Breast epithelium (tissue), 4 donors: ENCODE results near the gene SLC38A10. TPM values are rescaled to one million over a fixed set of nuclear protein-coding genes. Genes with fewer than 3 reads are reported as not detected.

ENCODE experiments used
- DNase-seq, 2 donors: peaks; one replicate each; pipeline ENCODE4 v3.0.0-alpha.2; 2019; ENCODE audit warnings: low spot score in 2 of 2
- H3K27ac ChIP-seq, 2 donors: fragments of 200-600 bp; sonication (generic) in 1 of 2; one replicate each; pipeline ENCODE4 v1.5.1; 2016 to 2019; ENCODE audit warnings: mild to moderate bottlenecking in 1 of 2
- H3K27me3 ChIP-seq, 2 donors: fragments of 200-600 bp; sonication (generic) in 1 of 2; one replicate each; pipeline versions ENCODE4 v1.5.1 to v1.6.0; 2017 to 2019; ENCODE audit warnings: control low read depth in 1 of 2, mild to moderate bottlenecking in 1 of 2
- H3K36me3 ChIP-seq: fragments of 200-600 bp; one replicate; pipeline ENCODE4 v1.5.1; 2019
- H3K4me1 ChIP-seq, 2 donors: fragments of 200-600 bp; sonication (generic); one replicate each; pipeline ENCODE4 v1.5.1; 2016 to 2019; ENCODE audit warnings: control low read depth in 1 of 2
- H3K4me3 ChIP-seq, 3 donors: fragments of 200-600 bp; sonication (generic); 1 replicate in 2 of 3; 2 replicates in 1 of 3; pipeline ENCODE4 v1.5.1; 2016 to 2019; ENCODE audit warnings: mild to moderate bottlenecking in 3 of 3, moderate library complexity in 2 of 3
- H3K9me3 ChIP-seq, 2 donors: fragments of 200-600 bp; sonication (generic) in 1 of 2; one replicate each; pipeline ENCODE4 v1.5.1; 2016 to 2019; ENCODE audit warnings: control low read depth in 1 of 2
- POLR2A ChIP-seq: fragments of 450-650 bp; IDR thresholded peaks from one replicate; pipeline ENCODE4 v1.6.1; 2016; ENCODE audit warnings: antibody characterized with exemption, mild to moderate bottlenecking, moderate library complexity
- POLR2AphosphoS5 ChIP-seq, 3 donors: sonication (generic); formaldehyde crosslinking; IDR thresholded peaks; one replicate each; pipeline ENCODE4 v1.6.1; 2017; ENCODE audit warnings: antibody characterized with exemption in 3 of 3
- intact Hi-C: fragments of 100-400 bp; cut with DNase I; formaldehyde crosslinking; loops from one replicate; pipeline ENCODE4 v1.15.1; 2023; ENCODE audit warnings: low total_unique reads
- total RNA-seq, 3 donors: library from RNA; depleted of rRNA; stranded (reverse); fragments of >200 nt; gene quantifications; one replicate each; pipeline ENCODE4 v1.1.0, GENCODE V29; 2016
- TF ChIP-seq, protein P1 (sequence below), 3 donors: fragments of 450-650 bp; IDR thresholded peaks; one replicate each; pipeline ENCODE4 v1.5.1; 2016 to 2017; ENCODE audit warnings: antibody characterized with exemption in 3 of 3, mild to moderate bottlenecking in 3 of 3, moderate library complexity in 3 of 3

SLC38A10 gene
- total RNA-seq, 3 donors from 2014 or later: 52.4 to 104 (median 85.2) TPM

DNA sequence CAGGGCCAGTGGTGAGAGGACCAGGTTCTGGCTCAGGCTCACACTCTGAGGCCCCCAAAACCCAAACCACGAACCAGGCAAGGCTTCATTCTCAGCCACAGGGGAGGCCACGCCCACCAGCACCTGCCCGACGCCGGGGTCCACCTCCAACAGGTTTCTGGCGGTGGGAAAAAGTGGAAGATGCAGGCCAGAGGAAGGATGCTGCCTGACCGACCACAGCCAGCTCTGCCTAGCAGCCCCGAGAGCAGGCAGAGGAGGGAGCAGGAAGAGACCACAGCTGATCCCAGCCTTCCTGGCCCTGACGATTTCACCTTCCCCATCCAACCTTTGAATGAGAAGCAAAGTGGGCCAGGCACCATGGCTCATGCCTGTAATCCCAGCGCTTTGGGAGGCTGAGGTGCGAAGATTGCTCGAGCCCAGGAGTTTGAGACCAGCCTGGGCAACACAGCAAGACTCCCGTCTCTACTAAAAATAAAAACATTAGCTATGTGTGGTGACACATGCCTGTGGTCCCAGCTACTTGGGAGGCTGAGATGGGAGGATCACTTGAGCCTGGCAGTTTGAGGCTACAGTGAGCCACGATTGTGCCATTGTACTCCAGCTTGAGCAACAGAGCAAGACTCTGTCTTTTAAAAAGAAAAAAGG is 30.7 kb upstream of the SLC38A10 start:
- no peak for DNase-seq
- Histone ChIP-seq H3K4me3 (no peak overlapping the region), H3K9me3 (no peaks in the 10 kb centered on the region), H3K4me1 (peaks cover 24 to 33% of the 10 kb centered on the region in 2 donors), H3K27me3 (no peaks in the 10 kb centered on the region), H3K36me3 (no peaks in the 10 kb centered on the region), H3K27ac (peak overlapping the region in 1 of 2 donors; percentile 12)
- intact Hi-C loops: no loop called here
- TF ChIP-seq POLR2AphosphoS5 (IDR thresholded peaks at IDR 0.05) (no peak), POLR2A (no peak)
- TF ChIP-seq, protein P1, sequence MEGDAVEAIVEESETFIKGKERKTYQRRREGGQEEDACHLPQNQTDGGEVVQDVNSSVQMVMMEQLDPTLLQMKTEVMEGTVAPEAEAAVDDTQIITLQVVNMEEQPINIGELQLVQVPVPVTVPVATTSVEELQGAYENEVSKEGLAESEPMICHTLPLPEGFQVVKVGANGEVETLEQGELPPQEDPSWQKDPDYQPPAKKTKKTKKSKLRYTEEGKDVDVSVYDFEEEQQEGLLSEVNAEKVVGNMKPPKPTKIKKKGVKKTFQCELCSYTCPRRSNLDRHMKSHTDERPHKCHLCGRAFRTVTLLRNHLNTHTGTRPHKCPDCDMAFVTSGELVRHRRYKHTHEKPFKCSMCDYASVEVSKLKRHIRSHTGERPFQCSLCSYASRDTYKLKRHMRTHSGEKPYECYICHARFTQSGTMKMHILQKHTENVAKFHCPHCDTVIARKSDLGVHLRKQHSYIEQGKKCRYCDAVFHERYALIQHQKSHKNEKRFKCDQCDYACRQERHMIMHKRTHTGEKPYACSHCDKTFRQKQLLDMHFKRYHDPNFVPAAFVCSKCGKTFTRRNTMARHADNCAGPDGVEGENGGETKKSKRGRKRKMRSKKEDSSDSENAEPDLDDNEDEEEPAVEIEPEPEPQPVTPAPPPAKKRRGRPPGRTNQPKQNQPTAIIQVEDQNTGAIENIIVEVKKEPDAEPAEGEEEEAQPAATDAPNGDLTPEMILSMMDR (IDR thresholded peaks at IDR 0.05): no peak

GRCh38 chr17:81324851-81325713 is 30.0 kb upstream of the SLC38A10 start:
- H3K27me3 ChIP-seq: no peaks in the 10 kb centered on the region
- intact Hi-C loops: loop anchor here (5.0 kb wide), 1 partner anchor 567 kb away; the partner anchor contains the start of genes ALYREF and ANAPC11

GRCh38 chr17:81324177-81324850 is 29.2 kb upstream of the SLC38A10 start:
- H3K9me3 ChIP-seq: no peaks in the 10 kb centered on the region
- H3K27ac ChIP-seq: peak overlapping the region; percentile 42 to 71
- peaks cover 16 to 21% of the 10 kb centered on the region in 2 donors for H3K4me1 ChIP-seq
- intact Hi-C loops: loop anchor here (5.0 kb wide), 1 partner anchor 568 kb away; the partner anchor contains the start of genes ALYREF and ANAPC11
- no peaks in the 10 kb centered on the region for H3K27me3 ChIP-seq
- no peak for DNase-seq
- H3K4me3 ChIP-seq: no peak overlapping the region
- TF ChIP-seq POLR2AphosphoS5 (IDR thresholded peaks at IDR 0.05) (no peak), POLR2A (no peak)
- TF ChIP-seq, protein P1 (IDR thresholded peaks at IDR 0.05): no peak
- H3K36me3 ChIP-seq: no peaks in the 10 kb centered on the region

More at GRCh38 chr17:81324851-81325713, 30.0 kb upstream of the SLC38A10 start:
- Histone ChIP-seq H3K36me3 (no peaks in the 10 kb centered on the region), H3K9me3 (no peaks in the 10 kb centered on the region), H3K4me3 (no peak overlapping the region), H3K27ac (peak overlapping the region in 1 of 2 donors; percentile 12), H3K4me1 (peaks cover 23 to 29% of the 10 kb centered on the region in 2 donors)
- TF ChIP-seq POLR2A (no peak), POLR2AphosphoS5 (IDR thresholded peaks at IDR 0.05) (no peak)
- TF ChIP-seq, protein P1 (IDR thresholded peaks at IDR 0.05): no peak
- no peak for DNase-seq

DNA sequence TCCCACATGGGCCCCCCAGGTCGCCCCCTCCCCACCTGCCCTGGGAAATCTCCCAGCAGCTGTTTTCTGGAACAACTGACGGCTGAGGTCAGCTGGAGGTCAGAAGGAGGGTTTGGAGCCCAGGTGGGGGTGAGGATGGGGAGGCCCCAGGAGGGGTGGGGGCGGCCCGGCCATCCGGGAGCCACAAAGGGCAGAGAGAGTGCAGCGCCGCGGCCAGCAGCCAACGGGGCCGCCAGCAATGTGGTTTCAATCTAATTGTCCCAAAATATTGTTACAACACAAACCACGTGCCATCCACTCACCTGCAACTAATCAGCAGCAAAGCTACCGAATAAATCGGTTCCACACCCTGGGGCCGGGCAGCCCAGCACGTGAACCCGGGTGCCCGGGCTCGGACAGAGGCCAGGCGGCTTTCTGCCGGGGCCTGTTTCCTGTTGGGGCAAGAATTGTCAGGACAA is 28.3 kb upstream of the SLC38A10 start:
- peak; percentile 47 to 79 (median 51) for TF ChIP-seq POLR2AphosphoS5 (IDR thresholded peaks at IDR 0.05)
- TF ChIP-seq, protein P1 (IDR thresholded peaks at IDR 0.05): no peak
- no peak for DNase-seq
- no peaks in the 10 kb centered on the region for H3K36me3 ChIP-seq
- H3K27me3 ChIP-seq: no peaks in the 10 kb centered on the region
- peaks cover 10 to 13% of the 10 kb centered on the region in 2 donors for H3K4me1 ChIP-seq
- peak overlapping the region in 1 of 3 donors; percentile 13 for H3K4me3 ChIP-seq
- intact Hi-C loops: loop anchor here (5.0 kb wide), 1 partner anchor 569 kb away; the partner anchor contains the start of genes ALYREF and ANAPC11
- H3K9me3 ChIP-seq: no peaks in the 10 kb centered on the region
- H3K27ac ChIP-seq: peak overlapping the region in 1 of 2 donors; percentile 71
